ENCODE results near the gene ZC3H7B. TPM values are rescaled to one million over a fixed set of nuclear protein-coding genes. Genes with fewer than 3 reads are reported as not detected.

The ZC3H7B gene
- total RNA-seq, 2 donors from 2014 or later, result 70.9 to 74.2 TPM

DNA sequence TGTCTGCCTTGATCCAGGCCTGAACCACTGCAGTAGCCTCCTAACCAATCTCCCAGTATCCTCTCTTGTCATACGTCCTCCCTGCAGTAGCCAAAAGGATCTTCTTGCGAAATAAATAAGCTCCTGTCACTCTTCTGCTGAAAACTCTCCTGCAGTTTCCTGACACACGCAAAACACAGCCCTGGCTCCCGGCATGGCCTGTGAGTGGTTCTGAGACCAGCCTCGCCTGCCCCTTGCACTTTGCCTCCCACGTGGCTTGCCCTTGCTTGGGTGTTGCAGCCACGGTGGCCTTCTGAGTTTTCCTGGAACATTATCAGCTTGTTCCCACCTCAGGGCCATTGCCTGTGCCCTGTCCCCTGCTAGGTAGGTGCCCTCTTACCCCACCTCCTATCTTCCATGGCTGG is 7.2 kb downstream of the ZC3H7B start:
- H3K36me3 Mint-ChIP-seq (ENCODE audit: low read depth), result peaks cover 37% of the 10 kb centered on the region
- H3K9ac ChIP-seq (ENCODE audit: extremely low read depth, low read length, poor library complexity, severe bottlenecking), result no peak overlapping the region
- H3K4me3 ChIP-seq (ENCODE audit: low read length), result no peak overlapping the region
- peaks cover 26% of the 10 kb centered on the region for H3K36me3 ChIP-seq (ENCODE audit: control insufficient read depth, insufficient read depth, low read length)
- no peaks in the 10 kb centered on the region for H3K27me3 Mint-ChIP-seq (ENCODE audit: insufficient read depth)
- whole genome bisulfite sequencing, 2 experiments (ENCODE audit: insufficient coverage in 1 of 2, insufficient read length in 1 of 2), result 89 to 93% methylated on average over 7 of the region's 7 CpGs
- H3K27ac ChIP-seq (ENCODE audit: low read depth, low read length), result no peak overlapping the region
- peaks cover 17% of the 10 kb centered on the region for H3K4me1 Mint-ChIP-seq
- no peaks in the 10 kb centered on the region for H3K4me1 ChIP-seq (ENCODE audit: control insufficient read depth, insufficient read depth, low read length)
- no peaks in the 10 kb centered on the region for H3K9me3 Mint-ChIP-seq
- H3K9me3 ChIP-seq (ENCODE audit: control insufficient read depth, low read length), result no peaks in the 10 kb centered on the region
- H3K27me3 ChIP-seq (ENCODE audit: control insufficient read depth, insufficient read depth, low read length, poor library complexity, severe bottlenecking), result no peaks in the 10 kb centered on the region
- TF ChIP-seq, protein P1, sequence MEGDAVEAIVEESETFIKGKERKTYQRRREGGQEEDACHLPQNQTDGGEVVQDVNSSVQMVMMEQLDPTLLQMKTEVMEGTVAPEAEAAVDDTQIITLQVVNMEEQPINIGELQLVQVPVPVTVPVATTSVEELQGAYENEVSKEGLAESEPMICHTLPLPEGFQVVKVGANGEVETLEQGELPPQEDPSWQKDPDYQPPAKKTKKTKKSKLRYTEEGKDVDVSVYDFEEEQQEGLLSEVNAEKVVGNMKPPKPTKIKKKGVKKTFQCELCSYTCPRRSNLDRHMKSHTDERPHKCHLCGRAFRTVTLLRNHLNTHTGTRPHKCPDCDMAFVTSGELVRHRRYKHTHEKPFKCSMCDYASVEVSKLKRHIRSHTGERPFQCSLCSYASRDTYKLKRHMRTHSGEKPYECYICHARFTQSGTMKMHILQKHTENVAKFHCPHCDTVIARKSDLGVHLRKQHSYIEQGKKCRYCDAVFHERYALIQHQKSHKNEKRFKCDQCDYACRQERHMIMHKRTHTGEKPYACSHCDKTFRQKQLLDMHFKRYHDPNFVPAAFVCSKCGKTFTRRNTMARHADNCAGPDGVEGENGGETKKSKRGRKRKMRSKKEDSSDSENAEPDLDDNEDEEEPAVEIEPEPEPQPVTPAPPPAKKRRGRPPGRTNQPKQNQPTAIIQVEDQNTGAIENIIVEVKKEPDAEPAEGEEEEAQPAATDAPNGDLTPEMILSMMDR (conservative IDR thresholded peaks at IDR 0.05), result no peak
- H3K27ac Mint-ChIP-seq, result peak overlapping the region; percentile 49
- H3K4me3 Mint-ChIP-seq, result no peak overlapping the region
- DNase-seq, result no peak

- H3K27ac ChIP-seq (ENCODE audit: low read depth, low read length), result no peak overlapping the region
- no peaks in the 10 kb centered on the region for H3K4me1 ChIP-seq (ENCODE audit: control insufficient read depth, insufficient read depth, low read length)
- Mint-ChIP-seq H3K9me3 (no peaks in the 10 kb centered on the region), H3K27ac (no peak overlapping the region), H3K36me3 (ENCODE audit: low read depth) (peaks cover 33% of the 10 kb centered on the region), H3K27me3 (ENCODE audit: insufficient read depth) (no peaks in the 10 kb centered on the region), H3K4me3 (no peak overlapping the region), H3K4me1 (peaks cover 17% of the 10 kb centered on the region)
- no peaks in the 10 kb centered on the region for H3K27me3 ChIP-seq (ENCODE audit: control insufficient read depth, insufficient read depth, low read length, poor library complexity, severe bottlenecking)
- H3K4me3 ChIP-seq (ENCODE audit: low read length), result no peak overlapping the region
- TF ChIP-seq, protein P1 (conservative IDR thresholded peaks at IDR 0.05), result no peak
- H3K9me3 ChIP-seq (ENCODE audit: control insufficient read depth, low read length), result no peaks in the 10 kb centered on the region
- WGBS, 2 experiments (ENCODE audit: insufficient coverage in 1 of 2, insufficient read length in 1 of 2), result 92 to 93% methylated on average over 1 of the region's 1 CpG
- no peak overlapping the region for H3K9ac ChIP-seq (ENCODE audit: extremely low read depth, low read length, poor library complexity, severe bottlenecking)
- H3K36me3 ChIP-seq (ENCODE audit: control insufficient read depth, insufficient read depth, low read length), result peaks cover 22% of the 10 kb centered on the region
- DNase-seq, result no peak
Measured at GRCh38 chr22:41310336-41310735, 9.0 kb downstream of the ZC3H7B start.

DNA sequence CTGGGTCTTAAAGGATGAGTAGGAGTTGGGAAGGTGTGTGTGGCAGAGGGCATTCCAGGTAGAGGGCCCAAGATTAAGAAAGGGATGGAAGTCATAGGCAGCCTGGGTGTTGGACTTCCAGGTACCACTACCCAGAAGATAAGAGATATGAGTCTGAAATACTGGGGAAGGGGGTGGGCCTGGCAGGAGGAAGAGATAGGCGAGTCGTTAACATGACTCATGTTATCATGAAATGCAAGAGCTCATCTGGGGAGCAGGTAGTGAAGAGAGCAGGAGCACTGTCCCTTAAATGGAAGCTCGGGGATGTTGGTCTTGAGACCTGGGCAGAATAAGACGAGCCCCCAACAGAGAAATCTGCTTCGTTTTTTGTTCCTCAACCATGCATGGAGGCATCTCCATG is 10.2 kb downstream of the ZC3H7B start:
- no peak overlapping the region for H3K27ac ChIP-seq (ENCODE audit: low read depth, low read length)
- H3K27me3 Mint-ChIP-seq (ENCODE audit: insufficient read depth), result no peaks in the 10 kb centered on the region
- 80 to 96% methylated on average over 3 to 5 of the region's 5 CpGs for WGBS, 2 experiments (ENCODE audit: insufficient coverage in 1 of 2, insufficient read length in 1 of 2)
- H3K27me3 ChIP-seq (ENCODE audit: control insufficient read depth, insufficient read depth, low read length, poor library complexity, severe bottlenecking), result no peaks in the 10 kb centered on the region
- H3K9me3 ChIP-seq (ENCODE audit: control insufficient read depth, low read length), result no peaks in the 10 kb centered on the region
- H3K4me3 Mint-ChIP-seq, result no peak overlapping the region
- H3K36me3 Mint-ChIP-seq (ENCODE audit: low read depth), result peaks cover 29% of the 10 kb centered on the region
- H3K27ac Mint-ChIP-seq, result no peak overlapping the region
- H3K36me3 ChIP-seq (ENCODE audit: control insufficient read depth, insufficient read depth, low read length), result peaks cover 15% of the 10 kb centered on the region
- DNase-seq, result no peak
- H3K9me3 Mint-ChIP-seq, result no peaks in the 10 kb centered on the region
- no peaks in the 10 kb centered on the region for H3K4me1 ChIP-seq (ENCODE audit: control insufficient read depth, insufficient read depth, low read length)
- H3K4me1 Mint-ChIP-seq, result peaks cover 17% of the 10 kb centered on the region
- TF ChIP-seq, protein P1 (conservative IDR thresholded peaks at IDR 0.05), result no peak
- H3K4me3 ChIP-seq (ENCODE audit: low read length), result no peak overlapping the region
- H3K9ac ChIP-seq (ENCODE audit: extremely low read depth, low read length, poor library complexity, severe bottlenecking), result no peak overlapping the region
